Gastroesophageal sphincter (tissue), 4 donors: ENCODE data around the gene PABPN1L. TPM values are rescaled to one million over a fixed set of nuclear protein-coding genes. Genes with fewer than 3 reads are reported as not detected.

Experiments
- ATAC-seq: fragments of 150-250 bp; one replicate; pipeline ENCODE4 v1.9.1; 2016; ENCODE audit warnings: mild to moderate bottlenecking, moderate library complexity
- H3K27ac ChIP-seq, 4 donors: fragments of 200-600 bp; sonication (generic) in 3 of 4; 1 replicate in 3 of 4; 2 replicates in 1 of 4; pipeline ENCODE4 v1.5.1; 2016 to 2019
- H3K27me3 ChIP-seq: fragments of 200-600 bp; sonication (generic); one replicate; pipeline ENCODE4 v1.5.1; 2019
- H3K36me3 ChIP-seq, 2 donors: fragments of 200-600 bp; sonication (generic); one replicate each; pipeline ENCODE4 v1.5.1; 2019; ENCODE audit warnings: control low read depth in 1 of 2
- H3K4me1 ChIP-seq, 3 donors: fragments of 200-600 bp; sonication (generic); 1 replicate in 2 of 3; 2 replicates in 1 of 3; pipeline ENCODE4 v1.5.1; 2016 to 2019; ENCODE audit warnings: control low read depth in 2 of 3
- H3K4me3 ChIP-seq, 2 donors: fragments of 200-600 bp; sonication (generic); one replicate each; pipeline ENCODE4 v1.5.1; 2019; ENCODE audit warnings: mild to moderate bottlenecking in 1 of 2, moderate library complexity in 1 of 2
- H3K9me3 ChIP-seq, 3 donors: fragments of 200-600 bp; sonication (generic); one replicate each; pipeline ENCODE4 v1.5.1; 2017 to 2019; ENCODE audit warnings: control low read depth in 2 of 3
- EP300 ChIP-seq: sonication (generic); formaldehyde crosslinking; IDR thresholded peaks from one replicate; pipeline ENCODE4 v1.6.1; 2017; ENCODE audit warnings: antibody characterized with exemption, mild to moderate bottlenecking
- POLR2A ChIP-seq, 2 donors: fragments of 450-650 bp; IDR thresholded peaks; one replicate each; pipeline ENCODE4 v1.6.1; 2017; ENCODE audit warnings: antibody characterized with exemption in 2 of 2, mild to moderate bottlenecking in 2 of 2, moderate library complexity in 1 of 2
- POLR2AphosphoS5 ChIP-seq: sonication (generic); formaldehyde crosslinking; IDR thresholded peaks from one replicate; pipeline ENCODE4 v1.6.1; 2017; ENCODE audit warnings: antibody characterized with exemption
- WGBS, 2 donors: methylation state at CpG; one replicate each; pipeline ENCODE4 v1.1.5; 2018; ENCODE audit warnings: low coverage in 1 of 2; 5-methylcytosine and 5-hydroxymethylcytosine counted together
- total RNA-seq, 4 donors: library from RNA; depleted of rRNA; stranded (reverse); fragments of >200 nt; gene quantifications; one replicate each; pipeline ENCODE4 v1.1.0, GENCODE V29; 2016
- TF ChIP-seq, protein P1 (sequence below), 4 experiments: fragments of 200-600 bp in 2 of 4; fragments of 450-650 bp in 2 of 4; sonication (generic) in 1 of 4; IDR thresholded peaks; one replicate each; pipeline ENCODE4 v1.5.1; 2017 to 2019; ENCODE audit warnings: antibody characterized with exemption in 4 of 4, mild to moderate bottlenecking in 2 of 4, moderate library complexity in 2 of 4

PABPN1L gene
- total RNA-seq, 4 donors from 2014 or later = 0.54 TPM; not detected in 3

DNA sequence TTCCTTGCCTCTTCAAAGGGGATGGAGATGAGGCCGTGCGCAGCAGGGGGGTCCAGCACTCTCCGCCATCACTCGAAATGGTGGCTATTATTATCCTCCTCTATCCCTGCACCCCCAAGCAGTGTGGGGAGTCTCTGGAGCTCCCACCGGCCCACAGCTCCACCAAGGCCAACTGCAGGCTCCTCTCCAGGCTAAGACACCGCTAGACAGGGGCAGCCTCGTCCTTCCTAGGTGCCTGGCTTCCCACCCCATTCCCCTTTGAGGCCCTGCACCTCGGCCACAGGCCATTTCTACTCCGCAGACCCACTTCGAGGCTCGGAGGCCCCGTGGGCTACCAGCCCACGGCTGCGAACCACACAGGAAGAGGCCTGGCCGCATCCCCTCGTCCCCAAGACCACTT lies 39.6 kb upstream of the PABPN1L start:
- Histone ChIP-seq H3K9me3 (no peaks in the 10 kb centered on the region), H3K27me3 (peaks cover 48% of the 10 kb centered on the region), H3K4me1 (peaks cover 0 to 11% (median 0%) of the 10 kb centered on the region in 3 donors), H3K27ac (no peak overlapping the region), H3K4me3 (no peak overlapping the region), H3K36me3 (peaks cover 0 to 8% of the 10 kb centered on the region in 2 donors)
- TF ChIP-seq EP300 (no peak), POLR2AphosphoS5 (no peak), POLR2A (IDR thresholded peaks at IDR 0.05) (no peak)
- TF ChIP-seq, protein P1, sequence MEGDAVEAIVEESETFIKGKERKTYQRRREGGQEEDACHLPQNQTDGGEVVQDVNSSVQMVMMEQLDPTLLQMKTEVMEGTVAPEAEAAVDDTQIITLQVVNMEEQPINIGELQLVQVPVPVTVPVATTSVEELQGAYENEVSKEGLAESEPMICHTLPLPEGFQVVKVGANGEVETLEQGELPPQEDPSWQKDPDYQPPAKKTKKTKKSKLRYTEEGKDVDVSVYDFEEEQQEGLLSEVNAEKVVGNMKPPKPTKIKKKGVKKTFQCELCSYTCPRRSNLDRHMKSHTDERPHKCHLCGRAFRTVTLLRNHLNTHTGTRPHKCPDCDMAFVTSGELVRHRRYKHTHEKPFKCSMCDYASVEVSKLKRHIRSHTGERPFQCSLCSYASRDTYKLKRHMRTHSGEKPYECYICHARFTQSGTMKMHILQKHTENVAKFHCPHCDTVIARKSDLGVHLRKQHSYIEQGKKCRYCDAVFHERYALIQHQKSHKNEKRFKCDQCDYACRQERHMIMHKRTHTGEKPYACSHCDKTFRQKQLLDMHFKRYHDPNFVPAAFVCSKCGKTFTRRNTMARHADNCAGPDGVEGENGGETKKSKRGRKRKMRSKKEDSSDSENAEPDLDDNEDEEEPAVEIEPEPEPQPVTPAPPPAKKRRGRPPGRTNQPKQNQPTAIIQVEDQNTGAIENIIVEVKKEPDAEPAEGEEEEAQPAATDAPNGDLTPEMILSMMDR (IDR thresholded peaks at IDR 0.05) = no peak
- ATAC-seq = no peak
- WGBS, 2 donors = 81% methylated on average over 5 of the region's 16 CpGs; no CpG with 5 or more reads in 1 of the 2 donors

DNA sequence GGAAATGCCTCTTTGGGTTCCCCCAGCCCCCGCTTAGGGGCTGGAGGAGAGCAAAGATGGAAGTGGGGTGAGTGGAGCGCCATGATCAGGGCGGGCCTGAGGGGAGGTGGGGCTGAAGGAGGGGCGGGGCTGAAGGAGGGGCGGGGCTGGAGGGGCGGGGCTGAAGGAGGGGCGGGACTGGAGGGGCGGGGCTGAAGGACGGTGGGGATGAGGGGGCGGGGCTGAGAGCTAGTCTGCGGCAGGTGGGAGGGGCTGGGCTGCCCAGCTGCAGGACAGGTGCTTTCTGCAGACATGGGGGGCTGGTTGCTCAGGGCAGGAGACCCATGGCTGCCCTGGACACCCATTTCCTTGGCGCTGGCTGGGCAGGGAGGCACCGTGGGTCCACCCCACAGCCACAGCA lies 39.1 kb upstream of the PABPN1L start:
- Histone ChIP-seq H3K27ac (no peak overlapping the region), H3K36me3 (peaks cover 0 to 13% of the 10 kb centered on the region in 2 donors), H3K4me1 (peaks cover 0 to 7% (median 0%) of the 10 kb centered on the region in 3 donors), H3K4me3 (no peak overlapping the region), H3K27me3 (peaks cover 43% of the 10 kb centered on the region), H3K9me3 (no peaks in the 10 kb centered on the region)
- WGBS, 2 donors = no CpG with 5 or more reads among the region's 13 CpGs
- TF ChIP-seq EP300 (no peak), POLR2AphosphoS5 (no peak), POLR2A (IDR thresholded peaks at IDR 0.05) (no peak)
- TF ChIP-seq, protein P1 (IDR thresholded peaks at IDR 0.05) = no peak
- no peak for ATAC-seq

DNA sequence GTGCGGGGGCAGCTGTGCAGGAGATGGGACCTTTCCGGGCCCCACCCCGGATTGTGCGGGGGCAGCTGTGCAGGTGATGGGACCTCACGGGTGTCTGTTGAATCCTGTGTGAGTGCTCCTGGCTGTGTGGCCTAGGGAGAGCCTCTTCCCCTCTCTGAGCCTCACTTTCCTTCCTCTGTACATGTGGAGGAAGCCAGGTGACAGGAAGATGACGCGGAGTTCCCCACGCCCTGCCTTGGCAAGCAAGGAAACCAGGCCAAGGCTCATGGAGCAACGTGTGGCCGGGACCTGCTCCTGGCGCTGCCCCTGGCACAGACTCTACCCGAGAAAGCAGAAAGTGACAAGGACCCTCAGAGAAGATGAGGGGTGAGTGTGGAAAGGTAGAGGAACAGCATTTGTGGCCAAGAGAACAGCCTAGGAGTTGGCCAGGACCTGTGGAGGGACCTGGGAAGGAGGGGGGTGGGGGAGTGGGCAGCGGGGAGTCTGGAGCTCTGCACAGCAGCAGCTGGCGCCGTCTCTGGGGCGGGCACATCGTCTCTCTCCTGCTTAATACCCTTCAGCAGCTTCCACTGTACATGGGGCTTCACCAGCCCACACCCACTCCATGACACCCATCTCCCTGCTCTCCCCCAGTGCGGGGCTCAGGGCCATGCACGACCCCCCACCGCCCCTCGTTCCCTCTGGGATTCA lies 38.4 kb upstream of the PABPN1L start:
- WGBS, 2 donors = 80% methylated on average over 1 of the region's 21 CpGs; no CpG with 5 or more reads in 1 of the 2 donors
- no peaks in the 10 kb centered on the region for H3K9me3 ChIP-seq
- peaks cover 0 to 19% of the 10 kb centered on the region in 2 donors for H3K36me3 ChIP-seq
- no peak overlapping the region for H3K4me3 ChIP-seq
- H3K27ac ChIP-seq = no peak overlapping the region
- no peaks in the 10 kb centered on the region for H3K4me1 ChIP-seq
- TF ChIP-seq, protein P1 (IDR thresholded peaks at IDR 0.05) = no peak
- TF ChIP-seq POLR2AphosphoS5 (no peak), EP300 (no peak), POLR2A (IDR thresholded peaks at IDR 0.05) (no peak)
- H3K27me3 ChIP-seq = peaks cover 37% of the 10 kb centered on the region
- no peak for ATAC-seq

DNA sequence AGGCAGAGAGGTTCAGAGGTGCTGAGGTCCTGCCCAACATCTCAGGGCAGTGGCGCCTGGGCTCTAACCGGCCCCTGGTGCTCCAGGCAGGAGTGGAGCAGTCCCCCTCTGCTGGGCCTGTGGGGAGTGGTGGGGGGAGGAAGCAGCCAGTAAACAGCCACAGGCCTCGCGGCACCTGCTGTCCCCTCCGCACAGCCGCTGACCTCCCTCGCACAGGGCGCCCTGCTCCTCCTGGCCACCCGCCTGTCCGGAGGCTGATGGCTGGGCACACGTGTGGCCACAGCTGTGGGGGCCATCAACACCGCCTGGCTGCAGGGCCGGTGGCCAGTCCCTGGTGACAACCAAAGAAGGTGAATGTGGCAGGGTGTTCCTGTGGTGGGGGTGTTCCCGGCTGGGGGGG lies 36.8 kb upstream of the PABPN1L start:
- Histone ChIP-seq H3K27me3 (peaks cover 35% of the 10 kb centered on the region), H3K9me3 (no peaks in the 10 kb centered on the region), H3K36me3 (peaks cover 0 to 19% of the 10 kb centered on the region in 2 donors), H3K27ac (no peak overlapping the region), H3K4me1 (no peaks in the 10 kb centered on the region), H3K4me3 (no peak overlapping the region)
- TF ChIP-seq POLR2AphosphoS5 = no peak
- TF ChIP-seq POLR2A (IDR thresholded peaks at IDR 0.05) = no peak
- TF ChIP-seq EP300 = no peak
- TF ChIP-seq, protein P1 (IDR thresholded peaks at IDR 0.05) = no peak
- ATAC-seq = no peak
- 85% methylated on average over 6 of the region's 14 CpGs; no CpG with 5 or more reads in 1 of the 2 donors for WGBS, 2 donors

DNA sequence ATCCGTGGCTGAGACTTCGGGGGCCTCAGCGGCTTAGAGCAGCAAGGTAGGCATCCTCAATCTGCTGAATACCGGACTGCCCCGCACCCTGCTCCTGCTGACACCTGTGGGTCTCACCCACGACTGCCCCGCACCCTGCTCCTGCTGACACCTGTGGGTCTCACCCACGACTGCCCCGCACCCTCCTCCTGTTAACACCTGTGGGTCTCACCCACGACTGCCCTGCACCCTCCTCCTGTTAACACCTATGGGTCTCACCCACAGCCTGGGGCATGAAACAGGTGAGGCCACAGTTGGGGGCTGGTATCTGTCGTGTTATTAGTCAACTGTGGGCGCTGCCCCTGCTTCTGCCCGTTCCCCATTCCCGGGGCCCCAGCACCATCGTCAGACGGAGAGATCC lies 36.3 kb upstream of the PABPN1L start:
- Histone ChIP-seq H3K27ac (no peak overlapping the region), H3K27me3 (peaks cover 35% of the 10 kb centered on the region), H3K4me1 (no peaks in the 10 kb centered on the region), H3K9me3 (no peaks in the 10 kb centered on the region), H3K36me3 (peaks cover 0 to 21% of the 10 kb centered on the region in 2 donors), H3K4me3 (no peak overlapping the region)
- TF ChIP-seq POLR2A (IDR thresholded peaks at IDR 0.05) (no peak), POLR2AphosphoS5 (no peak), EP300 (no peak)
- TF ChIP-seq, protein P1 (IDR thresholded peaks at IDR 0.05) = no peak
- no peak for ATAC-seq
- 68% methylated on average over 5 of the region's 16 CpGs; no CpG with 5 or more reads in 1 of the 2 donors for WGBS, 2 donors
